HS-5 (cell line): ENCODE measurements around the gene FAM83G.

Experiments used
- DNase-seq: peaks from one replicate; pipeline ENCODE4 v3.0.0-alpha.2; 2012; ENCODE audit warnings: low read depth

Gene FAM83G

GRCh38 chr17:19005789-19006430 is 1.3 kb upstream of the FAM83G start:
- DNase-seq, result no peak

- no peak for DNase-seq
Observed at GRCh38 chr17:19005137-19005773, 691 bp upstream of the FAM83G start.

- no peak for DNase-seq
Observed at GRCh38 chr17:19003543-19004420, 782 bp downstream of the FAM83G start.

- no peak for DNase-seq
Observed at GRCh38 chr17:19002805-19003542, 1.6 kb downstream of the FAM83G start.

- DNase-seq, result no peak
Observed at GRCh38 chr17:19001907-19002590, 2.5 kb downstream of the FAM83G start.

- no peak for DNase-seq
Observed at GRCh38 chr17:19000531-19001325, 3.8 kb downstream of the FAM83G start.

GRCh38 chr17:18999911-19000310 is 4.7 kb downstream of the FAM83G start:
- no peak for DNase-seq

- no peak for DNase-seq
Observed at GRCh38 chr17:18999394-18999793, 5.2 kb downstream of the FAM83G start.

GRCh38 chr17:18997650-18998196 is 6.8 kb downstream of the FAM83G start:
- no peak for DNase-seq

GRCh38 chr17:18996458-18996857 is 8.1 kb downstream of the FAM83G start:
- DNase-seq, result no peak

- no peak for DNase-seq
Observed at GRCh38 chr17:18995220-18995619, 9.3 kb downstream of the FAM83G start.

GRCh38 chr17:18994631-18995030 is 9.9 kb downstream of the FAM83G start:
- DNase-seq, result no peak

GRCh38 chr17:18993905-18994526 is 10.5 kb downstream of the FAM83G start:
- no peak for DNase-seq

- no peak for DNase-seq
Observed at GRCh38 chr17:18992454-18993130, 12.0 kb downstream of the FAM83G start.

- DNase-seq, result no peak
Observed at GRCh38 chr17:18991531-18992315, 12.8 kb downstream of the FAM83G start.

GRCh38 chr17:18990331-18990730 is 14.2 kb downstream of the FAM83G start:
- DNase-seq, result no peak

GRCh38 chr17:18988546-18989173 is 15.9 kb downstream of the FAM83G start:
- no peak for DNase-seq

- DNase-seq, result no peak
Observed at GRCh38 chr17:18987862-18988545, 16.6 kb downstream of the FAM83G start.
